Measurements from ENCODE around the gene RFXAP.
A peak's percentile ranks its signal among the peaks of the same experiment; 100 is the strongest.

Gene RFXAP

DNA sequence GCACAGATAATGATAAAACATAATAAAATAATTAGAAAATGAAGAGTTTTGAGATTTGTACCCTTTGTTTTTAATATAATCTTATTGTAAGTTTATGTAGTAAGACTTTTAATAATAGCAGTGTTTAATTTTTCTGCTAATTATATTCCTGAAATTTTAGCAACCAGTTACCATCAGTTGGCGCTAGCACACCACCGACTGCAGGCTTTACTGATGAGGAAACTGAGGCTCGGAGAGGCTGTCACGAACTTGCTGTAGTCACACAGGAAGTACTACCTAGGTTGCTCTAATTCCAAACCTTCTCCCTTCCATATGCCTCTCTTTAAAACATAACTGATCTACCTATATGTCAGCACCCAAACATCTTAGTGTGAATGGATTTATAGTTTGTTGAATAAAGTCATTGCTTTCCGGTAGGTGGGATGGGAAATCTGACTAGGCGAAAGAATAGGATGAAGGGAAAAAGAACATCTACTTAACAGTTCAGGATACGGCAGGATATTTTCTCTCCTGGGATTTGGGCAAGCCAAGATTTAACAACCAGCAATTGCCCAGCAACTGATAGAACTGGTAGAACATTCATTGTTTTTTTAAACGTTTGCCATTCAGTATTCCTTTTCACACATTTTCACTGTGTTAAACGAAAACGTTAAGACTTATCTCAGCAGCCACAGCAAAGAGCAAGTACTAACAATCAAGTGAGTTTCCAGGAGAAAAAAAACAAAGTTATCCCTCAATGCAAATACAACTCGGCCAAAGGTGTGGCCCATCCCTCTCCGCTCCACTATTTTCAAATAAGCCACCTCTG lies 822 bp upstream of the RFXAP start:
- DNase-seq (ENCODE audit: low read depth in 2 of 2): no peak

- peak; percentile 2 to 26 for DNase-seq (ENCODE audit: low read depth in 2 of 2)
These were observed 693 bp downstream of the RFXAP start for GRCh38 chr13:36819739-36820090.

DNA sequence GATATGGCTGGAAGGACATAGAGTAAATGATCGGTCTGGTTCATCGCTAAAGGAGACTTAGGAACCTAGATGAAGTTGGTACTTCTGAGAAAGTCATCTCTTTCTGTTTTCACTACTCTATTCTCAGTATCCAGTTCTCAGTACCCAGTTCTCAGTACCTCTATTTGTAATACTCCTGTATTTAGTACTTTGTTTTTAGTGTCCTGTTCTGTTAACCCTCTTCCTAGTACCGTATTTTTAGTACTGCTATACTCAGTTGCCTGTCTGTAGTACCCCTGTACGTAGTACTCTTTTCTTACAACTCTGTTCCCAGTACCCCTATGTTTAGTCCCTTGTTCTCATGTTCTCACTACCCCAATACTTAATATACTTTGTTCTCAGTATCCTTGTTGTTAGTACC lies 1.2 kb downstream of the RFXAP start:
- no peak for DNase-seq (ENCODE audit: low read depth in 2 of 2)

DNA sequence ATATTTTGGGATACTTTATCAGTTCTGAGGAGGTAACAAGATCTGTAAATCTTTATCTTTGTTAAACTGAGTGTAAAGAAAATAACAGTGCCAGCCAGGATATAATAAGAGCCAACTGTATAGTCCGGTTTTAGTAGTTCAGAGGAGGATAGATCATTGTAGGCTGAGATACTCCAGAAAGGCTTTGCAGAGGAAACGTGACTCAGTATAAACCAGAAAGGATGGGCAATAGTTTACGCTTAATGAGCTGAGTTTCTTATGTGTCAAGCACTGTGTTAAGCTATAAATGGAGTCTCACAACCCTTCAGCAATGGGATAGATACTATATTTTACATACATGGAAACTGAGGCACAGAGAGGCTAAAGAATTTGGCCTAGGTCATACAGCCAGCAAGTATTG lies 3.8 kb downstream of the RFXAP start:
- DNase-seq (ENCODE audit: low read depth in 2 of 2): no peak

DNA sequence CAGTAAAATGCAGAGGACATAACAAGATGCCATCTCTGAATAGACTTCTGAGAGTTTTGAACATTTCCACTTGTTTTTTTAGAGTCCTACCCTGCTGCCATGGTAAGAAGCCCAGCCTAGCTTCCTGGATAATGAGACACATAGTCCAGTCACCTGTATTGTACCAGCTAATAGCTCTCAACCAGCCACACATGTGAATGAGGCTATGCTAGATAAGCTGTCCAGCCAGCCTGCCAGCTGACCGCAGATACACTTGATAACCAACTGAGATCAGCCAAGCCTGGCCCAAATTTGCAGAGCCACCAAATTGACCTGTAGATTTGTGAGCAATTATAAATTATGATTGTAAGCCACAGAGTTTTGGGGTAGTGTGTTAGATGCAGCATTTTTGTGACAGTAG lies 10.7 kb downstream of the RFXAP start:
- DNase-seq (ENCODE audit: low read depth in 2 of 2): no peak

DNA sequence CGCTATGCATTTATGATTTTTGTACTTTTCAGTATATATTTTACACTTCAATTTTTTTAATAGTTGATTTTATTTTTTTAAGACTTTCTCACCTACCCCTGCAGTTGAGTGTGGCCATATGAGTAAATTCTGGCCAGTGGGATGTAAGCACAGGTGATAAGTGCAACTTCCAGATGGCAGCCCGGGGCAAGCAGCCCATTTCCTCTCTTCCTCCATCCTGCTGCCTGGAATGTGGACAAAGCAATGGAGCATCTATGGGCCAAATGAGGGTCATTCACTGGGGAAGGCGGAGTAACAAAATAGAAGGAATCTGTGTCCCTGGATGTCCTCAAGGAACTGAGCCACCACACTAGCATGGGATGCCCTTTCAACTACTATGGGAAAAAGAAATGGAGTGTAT lies 12.3 kb downstream of the RFXAP start:
- no peak for DNase-seq (ENCODE audit: low read depth in 2 of 2)

DNA sequence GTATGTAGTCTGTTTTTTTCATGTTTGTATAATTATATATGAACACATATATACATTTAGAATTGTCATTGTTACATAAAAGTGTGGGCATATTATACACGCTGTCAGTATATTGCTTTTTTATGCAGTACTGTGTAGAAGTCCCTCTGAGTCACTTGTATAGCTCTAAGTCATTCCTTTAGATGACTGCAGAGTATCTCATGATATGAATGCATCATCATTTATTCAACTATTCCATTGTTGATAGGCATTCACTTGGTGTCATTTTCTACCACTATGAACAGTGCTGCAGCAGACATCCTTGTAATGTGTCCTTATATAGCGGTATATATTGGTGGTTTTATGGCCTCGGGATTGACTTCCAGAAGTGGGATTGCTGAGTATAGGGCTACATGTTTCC lies 15.3 kb downstream of the RFXAP start:
- no peak for DNase-seq (ENCODE audit: low read depth in 2 of 2)

- no peak for DNase-seq (ENCODE audit: low read depth in 2 of 2)
These were observed 18.5 kb downstream of the RFXAP start for GRCh38 chr13:36837354-36838092.

DNA sequence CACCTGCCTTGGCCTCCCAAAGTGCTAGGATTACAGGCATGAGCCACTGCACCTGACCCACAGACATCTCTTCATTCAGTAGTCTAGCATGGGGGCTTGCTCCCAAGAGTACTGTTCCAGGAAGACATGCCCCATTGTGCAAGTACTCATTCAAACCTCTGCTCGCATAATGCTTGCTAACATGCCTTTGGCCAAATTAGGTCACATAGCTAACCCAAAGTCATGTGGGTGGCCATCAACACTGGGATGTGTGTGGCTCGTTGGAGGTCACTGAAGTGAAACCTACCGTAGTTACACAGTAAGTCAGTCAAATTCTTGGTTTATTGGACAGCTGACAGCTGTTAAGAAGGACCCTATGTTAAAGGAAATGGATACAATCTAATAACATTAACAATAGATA lies 20.3 kb downstream of the RFXAP start:
- no peak for DNase-seq (ENCODE audit: low read depth in 2 of 2)

- no peak for DNase-seq (ENCODE audit: low read depth in 2 of 2)
These were observed 21.0 kb downstream of the RFXAP start for GRCh38 chr13:36839981-36840380.

DNA sequence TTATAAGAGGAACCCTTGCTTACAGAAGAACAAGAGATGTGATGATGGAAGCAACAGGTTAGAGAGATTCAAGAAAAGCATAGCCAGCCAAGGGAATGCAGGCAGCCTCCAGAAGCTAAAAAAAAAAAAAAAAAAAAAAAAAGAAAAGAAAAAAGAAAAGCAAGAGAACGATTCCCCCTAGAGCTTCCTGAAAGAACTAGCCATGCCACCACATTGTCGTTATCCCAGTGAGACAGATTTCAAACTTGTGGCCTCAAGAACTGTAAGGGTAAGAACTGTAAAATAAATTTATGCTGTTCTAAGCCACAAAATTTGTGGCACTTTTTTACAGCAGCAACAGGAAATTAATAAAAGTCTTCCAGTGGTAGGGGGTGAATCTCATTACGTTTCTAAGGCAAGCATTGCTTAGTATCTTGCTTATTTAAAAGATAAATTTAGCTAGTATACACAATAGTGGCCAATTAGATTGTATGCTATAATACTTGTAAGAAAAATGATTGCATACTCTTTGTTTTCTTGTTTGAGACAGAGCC lies 21.8 kb downstream of the RFXAP start:
- no peak for DNase-seq (ENCODE audit: low read depth in 2 of 2)

DNA sequence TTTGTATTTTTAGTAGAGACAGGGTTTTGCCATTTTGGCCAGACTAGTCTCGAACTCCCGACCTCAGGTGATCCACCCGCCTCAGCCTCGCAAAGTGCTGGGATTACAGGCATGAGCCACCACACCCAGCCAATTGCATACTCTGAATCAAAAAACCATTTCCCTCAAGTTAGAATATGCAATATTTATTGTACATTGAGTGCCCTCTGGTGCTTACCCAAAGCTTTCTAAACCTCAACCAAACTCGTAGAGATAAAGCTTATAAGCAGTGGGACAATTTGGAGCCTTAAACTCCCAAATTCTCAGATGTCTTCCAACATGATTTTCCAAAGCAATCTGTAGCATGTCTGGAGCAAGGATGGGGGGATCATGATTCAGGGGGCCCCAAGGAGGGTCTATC lies 22.4 kb downstream of the RFXAP start:
- no peak for DNase-seq (ENCODE audit: low read depth in 2 of 2)

DNA sequence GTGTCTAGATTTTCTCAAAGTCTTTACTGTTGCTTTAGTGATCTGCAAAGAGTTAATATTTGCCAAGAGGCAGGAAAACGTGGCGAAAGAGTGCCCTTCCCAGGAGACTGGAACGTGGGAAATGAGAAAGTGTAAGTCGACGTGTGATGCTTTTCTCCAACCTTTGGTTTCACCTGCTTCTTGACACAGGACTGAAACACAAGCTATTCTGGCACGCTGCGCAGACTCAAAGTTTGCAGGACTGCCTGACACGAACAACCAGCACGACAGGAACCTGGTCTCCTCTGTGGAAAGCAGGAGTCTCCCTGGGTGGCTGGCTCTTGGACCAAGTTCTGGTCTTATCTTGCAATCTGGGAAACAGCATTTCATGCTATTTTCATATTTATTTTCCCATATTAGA lies 28.6 kb downstream of the RFXAP start:
- no peak for DNase-seq (ENCODE audit: low read depth in 2 of 2)

- no peak for DNase-seq (ENCODE audit: low read depth in 2 of 2)
These were observed 29.4 kb downstream of the RFXAP start for GRCh38 chr13:36848199-36848982.

DNA sequence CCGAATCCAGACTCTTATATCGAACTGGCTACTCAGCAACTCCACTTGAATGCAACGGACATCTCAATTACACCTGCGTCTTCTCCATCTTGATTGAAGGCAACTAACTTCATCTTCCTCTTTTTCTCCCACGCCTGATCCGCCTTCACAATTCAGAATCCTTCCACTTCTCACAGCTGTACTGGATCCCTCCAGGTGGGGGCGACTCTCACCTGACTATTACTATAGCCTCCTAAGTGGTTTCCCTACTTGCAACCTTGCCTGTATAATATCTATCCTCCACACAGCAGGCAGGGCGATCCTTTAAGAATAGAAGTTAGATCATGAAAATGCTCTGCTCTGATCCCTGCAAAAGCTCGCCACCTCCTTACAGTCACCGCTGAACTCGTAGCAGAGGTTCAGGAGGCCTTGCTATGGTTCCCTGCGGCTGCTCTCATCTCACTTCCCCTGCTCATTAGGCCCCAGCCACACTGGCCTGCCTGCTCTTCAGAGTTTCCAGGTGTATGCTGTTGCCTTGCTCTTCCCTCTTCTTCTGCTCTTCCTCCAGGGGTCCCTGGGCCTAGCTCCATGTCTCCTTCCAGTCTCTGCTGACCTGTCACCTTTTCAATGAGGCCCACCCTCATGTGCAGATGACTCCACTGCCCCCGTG lies 31.9 kb downstream of the RFXAP start:
- DNase-seq (ENCODE audit: low read depth in 2 of 2): no peak

GRCh38 chr13:36857253-36857652 lies 38.2 kb downstream of the RFXAP start:
- no peak for DNase-seq (ENCODE audit: low read depth in 2 of 2)

DNA sequence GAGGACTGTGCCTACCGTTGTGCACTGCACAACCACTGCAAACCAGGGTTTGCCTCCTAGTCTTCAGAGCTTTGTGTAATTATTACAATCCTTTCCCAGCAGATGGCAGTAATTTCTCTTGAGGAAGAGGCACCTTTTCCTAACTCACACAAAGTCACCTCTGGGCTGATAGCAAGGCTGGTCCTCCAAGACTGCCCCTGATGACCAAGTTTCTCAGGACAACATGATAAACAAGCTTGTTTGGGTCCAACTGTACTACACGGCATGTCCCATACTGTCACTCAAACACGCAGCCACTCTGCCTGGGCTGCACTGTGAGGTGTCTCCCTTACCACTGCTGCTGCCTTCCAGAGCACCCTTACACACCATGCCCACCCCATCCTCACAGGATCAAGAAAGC lies 39.3 kb downstream of the RFXAP start:
- DNase-seq (ENCODE audit: low read depth in 2 of 2): no peak

DNA sequence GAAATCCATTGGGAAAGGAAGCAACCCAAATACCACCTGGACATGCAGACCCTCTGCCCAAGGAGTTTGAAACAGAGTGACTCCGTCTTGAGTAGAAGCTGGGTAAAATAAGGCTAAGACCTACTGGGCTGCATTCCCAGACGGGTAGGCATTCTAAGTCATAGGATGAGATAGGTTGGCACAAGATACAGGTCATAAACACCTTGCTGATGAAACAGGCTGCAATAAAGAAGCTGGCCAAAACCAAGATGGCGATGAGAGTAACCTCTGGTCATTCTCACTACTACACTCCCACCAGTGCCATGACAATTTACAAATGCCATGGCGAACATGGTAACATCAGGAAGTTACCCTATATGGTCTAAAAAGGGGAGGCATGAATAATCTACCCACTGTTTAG lies 40.2 kb downstream of the RFXAP start:
- DNase-seq (ENCODE audit: low read depth in 2 of 2): no peak

GRCh38 chr13:36862002-36862685 lies 43.1 kb downstream of the RFXAP start:
- DNase-seq (ENCODE audit: low read depth in 2 of 2): no peak

DNA sequence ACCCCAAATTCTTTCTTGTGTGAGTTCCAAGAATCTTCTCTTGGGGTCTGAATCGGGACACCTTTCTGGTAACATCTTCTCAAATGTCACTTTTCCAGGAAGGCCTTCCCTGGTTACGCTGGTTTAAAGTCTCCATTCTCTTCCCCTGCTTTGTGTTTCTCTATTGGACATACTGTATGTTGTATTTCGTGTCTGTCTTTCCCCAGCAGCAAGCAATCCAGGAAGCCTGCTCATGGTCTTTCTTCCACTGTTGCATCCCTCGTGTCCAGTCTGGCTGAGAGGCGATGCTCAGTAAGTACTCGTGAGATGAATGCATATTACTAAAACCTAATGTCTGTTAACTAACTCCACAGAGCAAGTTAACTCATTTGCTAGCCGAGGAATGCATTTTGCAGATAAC lies 43.7 kb downstream of the RFXAP start:
- DNase-seq (ENCODE audit: low read depth in 2 of 2): no peak

DNA sequence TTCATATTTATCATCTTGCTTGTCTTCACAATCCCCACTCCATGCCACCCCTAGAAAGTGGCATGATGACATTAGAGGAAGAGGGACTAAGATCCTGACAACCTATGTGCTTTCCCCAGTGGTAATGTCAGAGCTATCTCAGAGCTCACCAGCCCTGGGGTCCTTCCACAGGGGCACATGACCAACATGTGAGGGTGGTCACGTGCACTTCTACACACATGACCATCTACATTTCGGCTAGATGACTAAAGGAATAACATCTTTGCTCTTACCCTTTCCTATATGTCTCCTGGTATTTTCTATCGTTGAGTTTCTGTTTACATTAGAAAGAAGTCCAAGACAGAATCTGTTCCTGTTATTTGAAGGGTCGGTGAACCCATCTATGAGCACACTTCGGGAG lies 46.2 kb downstream of the RFXAP start:
- DNase-seq (ENCODE audit: low read depth in 2 of 2): no peak
